Thoracic aorta (tissue), 2 donors: ENCODE results near the gene CLEC11A. TPM values are rescaled to one million over a fixed set of nuclear protein-coding genes. Genes with fewer than 3 reads are reported as not detected.
"Not testable (repeated sequence)": the region's sequence is repeated elsewhere in the genome, so short reads cannot be mapped to it uniquely, and the experiment has no call there.

Experiments used
- ATAC-seq: fragments of 150-250 bp; one replicate; pipeline ENCODE4 v1.8.0; 2017; ENCODE audit warnings: low read depth; ENCODE audit not compliant: insufficient number of reproducible peaks, low FRiP score
- DNase-seq: peaks from one replicate; pipeline ENCODE4 v3.0.0-alpha.2; 2020; ENCODE audit warnings: low spot score
- H3K27ac ChIP-seq, 2 donors: fragments of 200-600 bp; sonication (generic); 1 replicate in 1 of 2; 2 replicates in 1 of 2; pipeline ENCODE4 v1.5.1; 2016; ENCODE audit warnings: mild to moderate bottlenecking in 2 of 2, moderate library complexity in 2 of 2
- H3K27me3 ChIP-seq: fragments of 200-600 bp; sonication (generic); replicated peaks from 2 replicates; pipeline ENCODE4 v1.6.0; 2016; ENCODE audit warnings: mild to moderate bottlenecking; ENCODE audit not compliant: insufficient read depth
- H3K36me3 ChIP-seq: fragments of 200-600 bp; sonication (generic); one replicate; pipeline ENCODE4 v1.5.1; 2016
- H3K4me1 ChIP-seq, 2 donors: fragments of 200-600 bp; sonication (generic); 1 replicate in 1 of 2; 2 replicates in 1 of 2; pipeline versions ENCODE4 v1.5.1 to v1.6.0; 2016; ENCODE audit warnings: low read depth in 2 of 2, mild to moderate bottlenecking in 1 of 2; ENCODE audit not compliant: control insufficient read depth in 1 of 2
- H3K4me3 ChIP-seq: fragments of 200-600 bp; sonication (generic); 2 replicates; pipeline ENCODE4 v1.5.1; 2016; ENCODE audit warnings: mild to moderate bottlenecking
- H3K9me3 ChIP-seq: fragments of 200-600 bp; sonication (generic); 2 replicates; pipeline ENCODE4 v1.5.1; 2016
- CTCF ChIP-seq: fragments of 200-600 bp; sonication (generic); IDR thresholded peaks from one replicate; pipeline ENCODE4 v1.5.1; 2019; ENCODE audit warnings: antibody characterized with exemption
- total RNA-seq, 2 donors: library from RNA; depleted of rRNA; stranded (reverse); fragments of >200 nt; gene quantifications; one replicate each; pipeline versions ENCODE4 v1.1.0 to v1.2.3, GENCODE V29; 2016

CLEC11A gene
- total RNA-seq, 2 donors from 2014 or later, result 10.5 to 35.3 TPM

DNA sequence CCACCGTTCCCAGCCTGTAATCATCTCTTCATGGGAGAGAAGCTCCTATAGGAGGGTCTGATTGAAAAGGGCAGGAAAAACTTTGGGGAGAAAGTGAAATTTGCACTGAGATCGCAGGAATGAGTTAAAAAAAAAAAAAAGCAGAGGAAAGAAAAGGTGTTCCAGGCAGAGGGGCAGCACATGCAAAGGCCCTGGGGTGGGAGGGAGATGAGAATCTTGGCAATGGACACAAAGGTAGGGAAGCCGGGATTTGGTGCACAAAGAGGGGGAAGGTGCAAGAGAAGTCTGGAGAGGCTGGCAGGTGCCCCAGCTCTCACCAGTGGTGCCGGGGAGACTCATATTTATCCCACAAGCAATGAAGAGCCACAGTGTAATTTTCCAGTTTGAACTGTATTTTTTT is 30.7 kb downstream of the CLEC11A start:
- Histone ChIP-seq H3K27ac (no peak overlapping the region), H3K4me1 (no peaks in the 10 kb centered on the region), H3K4me3 (no peak overlapping the region), H3K27me3 (no peaks in the 10 kb centered on the region), H3K9me3 (no peaks in the 10 kb centered on the region), H3K36me3 (no peaks in the 10 kb centered on the region)
- ATAC-seq (no peak), DNase-seq (no peak)
- TF ChIP-seq CTCF, result no peak

- DNase-seq, ATAC-seq, H3K9me3 ChIP-seq, H3K27ac ChIP-seq, H3K36me3 ChIP-seq, H3K27me3 ChIP-seq, H3K4me3 ChIP-seq, H3K4me1 ChIP-seq: not testable (repeated sequence)
Observed at GRCh38 chr19:50756244-50756643, 33.1 kb downstream of the CLEC11A start.

- ATAC-seq, H3K27me3 ChIP-seq, H3K4me3 ChIP-seq, H3K36me3 ChIP-seq, H3K4me1 ChIP-seq, DNase-seq, H3K9me3 ChIP-seq, H3K27ac ChIP-seq: not testable (repeated sequence)
Observed at GRCh38 chr19:50757624-50758023, 34.5 kb downstream of the CLEC11A start.

DNA sequence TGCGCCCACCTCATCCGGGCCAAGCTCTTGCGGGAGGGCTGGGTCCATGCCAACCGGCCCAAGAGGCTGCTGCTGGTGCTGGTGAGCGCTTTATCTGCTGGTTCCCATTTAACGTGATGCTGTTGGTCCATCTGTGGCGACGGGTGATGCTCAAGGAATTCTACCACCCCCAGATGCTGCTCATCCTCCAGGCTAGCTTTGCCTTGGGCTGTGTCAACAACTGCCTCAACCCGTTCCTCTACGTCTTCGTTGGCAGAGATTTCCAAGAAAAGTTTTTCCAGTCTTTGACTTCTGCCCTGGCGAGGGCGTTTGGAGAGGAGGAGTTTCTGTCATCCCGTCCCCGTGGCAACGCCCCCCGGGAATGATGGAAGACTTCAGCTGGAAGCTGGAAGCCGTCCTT is 35.9 kb downstream of the CLEC11A start:
- not testable (repeated sequence) for H3K4me3 ChIP-seq, H3K4me1 ChIP-seq, H3K27ac ChIP-seq, DNase-seq, H3K36me3 ChIP-seq, ATAC-seq, H3K27me3 ChIP-seq, H3K9me3 ChIP-seq

GRCh38 chr19:50759886-50760285 is 36.7 kb downstream of the CLEC11A start:
- Histone ChIP-seq H3K9me3 (no peaks in the 10 kb centered on the region), H3K4me1 (no peaks in the 10 kb centered on the region), H3K4me3 (no peak overlapping the region), H3K27me3 (no peaks in the 10 kb centered on the region), H3K36me3 (no peaks in the 10 kb centered on the region), H3K27ac (no peak overlapping the region)
- no peak for DNase-seq
- no peak for TF ChIP-seq CTCF
- ATAC-seq, result no peak

DNA sequence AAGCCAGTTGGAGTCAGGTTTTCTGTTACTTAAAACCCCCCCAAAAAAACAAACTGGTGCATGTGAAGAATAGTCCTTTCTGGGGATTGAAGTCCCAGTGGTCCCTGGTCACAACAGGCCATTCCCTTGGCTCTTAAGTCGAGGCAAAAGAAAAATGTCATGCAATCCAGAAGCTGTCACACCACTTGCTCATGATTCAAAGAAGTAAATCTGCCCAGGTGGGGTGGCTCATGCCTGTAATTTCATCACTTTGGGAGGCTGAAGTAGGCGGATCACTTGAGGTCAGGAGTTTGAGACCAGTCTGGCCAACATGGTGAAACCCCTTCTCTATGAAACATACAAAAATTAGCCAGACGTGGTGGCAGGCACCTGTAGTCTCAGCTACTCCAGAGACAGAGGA is 38.3 kb downstream of the CLEC11A start:
- not testable (repeated sequence) for H3K9me3 ChIP-seq, ATAC-seq, H3K36me3 ChIP-seq, DNase-seq, H3K27ac ChIP-seq, H3K4me1 ChIP-seq, H3K4me3 ChIP-seq, H3K27me3 ChIP-seq

DNA sequence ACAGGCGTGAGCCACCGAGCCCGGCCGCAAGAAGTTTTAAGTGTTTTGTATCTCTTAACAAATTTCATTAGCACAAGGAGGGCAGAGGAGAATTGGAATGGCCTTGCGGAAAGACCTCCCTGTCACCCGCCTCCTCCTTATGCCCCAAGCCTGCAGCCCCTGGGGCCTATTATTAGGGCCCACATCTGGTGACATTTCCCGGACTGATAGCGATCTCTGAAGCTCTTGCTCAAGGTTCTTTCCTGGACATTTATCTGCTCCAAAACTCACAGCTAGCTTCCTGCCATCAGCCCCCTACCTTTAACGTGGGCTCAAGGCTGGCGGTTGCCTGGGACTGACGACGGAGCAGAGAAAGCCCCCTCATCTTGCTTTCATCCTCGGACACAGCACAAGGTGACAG is 40.4 kb downstream of the CLEC11A start:
- ATAC-seq, H3K27ac ChIP-seq, H3K9me3 ChIP-seq, H3K4me3 ChIP-seq, DNase-seq, H3K36me3 ChIP-seq, H3K27me3 ChIP-seq, H3K4me1 ChIP-seq: not testable (repeated sequence)

DNA sequence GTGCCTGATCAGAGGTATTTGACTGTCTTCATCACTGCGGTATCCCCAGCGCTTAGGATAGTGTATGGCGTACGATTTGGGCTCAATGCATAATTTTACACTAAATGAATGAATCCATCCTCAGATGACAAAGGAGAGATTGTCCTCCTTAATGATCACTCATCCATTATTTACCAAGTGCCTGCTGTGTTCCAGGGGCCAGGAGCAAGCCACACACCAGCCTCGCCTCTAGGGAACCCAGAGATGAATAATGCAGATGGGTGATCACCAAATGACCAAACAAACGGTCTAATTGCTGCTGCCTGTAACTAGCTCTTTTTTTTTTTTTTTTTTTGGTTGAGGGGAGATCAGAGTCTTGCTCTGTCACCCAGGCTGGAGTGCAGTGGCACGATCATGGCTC is 41.2 kb downstream of the CLEC11A start:
- H3K27ac ChIP-seq, result no peak overlapping the region
- H3K4me3 ChIP-seq, result no peak overlapping the region
- H3K4me1 ChIP-seq, result no peaks in the 10 kb centered on the region
- ATAC-seq (no peak), DNase-seq (no peak)
- no peaks in the 10 kb centered on the region for H3K36me3 ChIP-seq
- no peaks in the 10 kb centered on the region for H3K9me3 ChIP-seq
- H3K27me3 ChIP-seq, result no peaks in the 10 kb centered on the region
- TF ChIP-seq CTCF, result no peak

- not testable (repeated sequence) for H3K27ac ChIP-seq, H3K4me3 ChIP-seq, H3K36me3 ChIP-seq, ATAC-seq, H3K4me1 ChIP-seq, DNase-seq, H3K27me3 ChIP-seq, H3K9me3 ChIP-seq
Observed at GRCh38 chr19:50766746-50767145, 43.6 kb downstream of the CLEC11A start.

DNA sequence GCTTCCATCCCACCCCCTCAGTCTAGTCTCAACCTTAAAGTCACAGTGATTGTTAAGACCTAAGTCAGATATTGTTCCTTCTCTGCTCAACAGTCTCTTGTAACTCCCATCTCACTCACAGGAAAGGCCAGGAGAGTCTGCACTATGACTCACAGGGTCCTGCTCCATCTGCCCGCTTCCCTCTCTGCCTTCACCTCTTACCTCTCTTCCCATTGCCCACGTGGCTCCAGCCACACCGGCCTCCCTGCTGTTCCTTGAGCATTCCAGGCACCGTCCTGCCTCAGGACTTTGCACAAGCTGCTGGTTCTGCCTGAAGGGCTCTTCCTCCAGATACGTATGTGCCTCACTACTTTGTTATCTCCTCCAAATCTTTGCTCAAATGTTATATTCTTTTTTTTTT is 44.1 kb downstream of the CLEC11A start:
- H3K9me3 ChIP-seq, DNase-seq, H3K27ac ChIP-seq, H3K36me3 ChIP-seq, ATAC-seq, H3K27me3 ChIP-seq, H3K4me1 ChIP-seq, H3K4me3 ChIP-seq: not testable (repeated sequence)
